GM21619 (cell line): ENCODE results near the gene LIMA1.
"Not testable (repeated sequence)": the region's sequence is repeated elsewhere in the genome, so short reads cannot be mapped to it uniquely, and the experiment has no call there.

Experiments used
- ATAC-seq: cut with Tn5 transposase; IDR thresholded peaks from one replicate; pipeline ENCODE4 v1.9.1; 2021; ENCODE audit not compliant: unreplicated experiment

The LIMA1 gene

GRCh38 chr12:50148011-50148410, 135.3 kb downstream of the LIMA1 start:
- not testable (repeated sequence) for ATAC-seq

GRCh38 chr12:50147281-50147680, 136.0 kb downstream of the LIMA1 start:
- ATAC-seq = no peak

- no peak for ATAC-seq
Observed at GRCh38 chr12:50145439-50145838, 137.9 kb downstream of the LIMA1 start.

- ATAC-seq = no peak
Observed at GRCh38 chr12:50142993-50143392, 140.3 kb downstream of the LIMA1 start.

- ATAC-seq = no peak
Observed at GRCh38 chr12:50132505-50133135, 150.7 kb downstream of the LIMA1 start.

GRCh38 chr12:50129290-50129689, 154.0 kb downstream of the LIMA1 start:
- no peak for ATAC-seq

GRCh38 chr12:50127546-50127945, 155.8 kb downstream of the LIMA1 start:
- no peak for ATAC-seq
